SH-SY5Y (cell line): ENCODE measurements around the gene ALAS1.

ENCODE experiments used
- GATA2 ChIP-seq: IDR thresholded peaks from 2 replicates; pipeline ENCODE4 v1.6.1; 2011; ENCODE audit warnings: mild to moderate bottlenecking, low read depth, low read length
- GATA3 ChIP-seq: IDR thresholded peaks from 2 replicates; pipeline ENCODE4 v1.6.1; 2011; ENCODE audit warnings: low read depth, mild to moderate bottlenecking, low read length, moderate library complexity

DNA sequence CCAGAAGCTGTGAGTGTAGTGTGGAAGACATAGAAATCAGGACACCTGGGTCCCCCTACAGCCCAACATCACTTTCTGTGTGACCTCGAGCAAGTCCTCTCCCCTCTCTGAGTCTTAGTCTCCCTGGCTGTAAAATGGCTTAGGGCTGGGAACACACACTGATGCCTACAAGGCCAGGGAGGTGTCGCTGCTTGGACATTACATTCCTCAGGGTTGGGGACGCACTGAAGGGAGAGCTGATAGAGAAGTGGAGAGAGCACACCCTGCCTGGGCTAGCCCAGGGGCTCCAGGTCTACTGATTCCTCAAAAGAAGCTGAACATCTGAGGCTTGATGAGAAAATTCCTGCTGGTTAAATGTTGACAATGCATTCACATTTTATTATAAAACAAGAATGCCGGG is 6.3 kb upstream of the ALAS1 start:
- no peak for TF ChIP-seq GATA3
- TF ChIP-seq GATA2 = no peak
